Liver (tissue), 5 donors: Measurements from ENCODE around the gene PSMD5. TPM values are rescaled to one million over a fixed set of nuclear protein-coding genes. Genes with fewer than 3 reads are reported as not detected.

Experiments used
- GABPA ChIP-seq, 2 donors: IDR thresholded peaks in 1 of 2; conservative IDR thresholded peaks in 1 of 2; 2 replicates each; pipeline ENCODE4 v1.6.1; 2016; ENCODE audit warnings: antibody characterized with exemption in 2 of 2, mild to moderate bottlenecking in 1 of 2, moderate library complexity in 1 of 2
- HNF4A ChIP-seq, 2 donors: conservative IDR thresholded peaks; 2 replicates each; pipeline ENCODE4 v1.6.1; 2016; ENCODE audit warnings: antibody characterized with exemption in 2 of 2, mild to moderate bottlenecking in 2 of 2
- JUND ChIP-seq, 2 donors: IDR thresholded peaks; 2 replicates each; pipeline ENCODE4 v1.6.1; 2016; ENCODE audit warnings: antibody characterized with exemption in 2 of 2
- SP1 ChIP-seq: IDR thresholded peaks from 2 replicates; pipeline ENCODE4 v1.6.1; 2018; ENCODE audit warnings: antibody characterized with exemption, mild to moderate bottlenecking
- TAF1 ChIP-seq: conservative IDR thresholded peaks from 2 replicates; pipeline ENCODE4 v1.6.1; 2016; ENCODE audit warnings: antibody characterized with exemption, mild to moderate bottlenecking
- YY1 ChIP-seq: IDR thresholded peaks from 2 replicates; pipeline ENCODE4 v1.6.1; 2016; ENCODE audit warnings: antibody characterized with exemption, mild to moderate bottlenecking
- polyA plus RNA-seq, 2 donors: library from polyadenylated mRNA; stranded (reverse) in 1 of 2; unstranded in 1 of 2; fragments of 200-250 nt in 1 of 2; fragments of >200 nt in 1 of 2; fragmentation: Nextera tagmentation in 1 of 2; extraction: Ambion mirVana in 1 of 2; gene quantifications; one replicate each; pipeline versions ENCODE4 v1.2.1 to v1.2.3, GENCODE V29; 2013 to 2015
- total RNA-seq, 2 donors: library from RNA; depleted of rRNA; stranded (reverse); fragments of >200 nt; gene quantifications; one replicate each; pipeline ENCODE4 v1.2.3, GENCODE V29; 2014
- TF ChIP-seq, protein P1 (sequence below): IDR thresholded peaks from 2 replicates; pipeline ENCODE4 v1.6.1; 2016; ENCODE audit warnings: antibody characterized with exemption
- donor health status: healthy.
- donor health status: healthy.
- donor health status: healthy.

PSMD5 gene
- total and polyA plus RNA-seq, 4 donors = 10.9 to 19.1 (median 16.0) TPM

GRCh38 chr9:120767451-120767850, 75.3 kb downstream of the PSMD5 start (continued):
- no peak for TF ChIP-seq JUND (IDR thresholded peaks at IDR 0.05)
- TF ChIP-seq, protein P1, sequence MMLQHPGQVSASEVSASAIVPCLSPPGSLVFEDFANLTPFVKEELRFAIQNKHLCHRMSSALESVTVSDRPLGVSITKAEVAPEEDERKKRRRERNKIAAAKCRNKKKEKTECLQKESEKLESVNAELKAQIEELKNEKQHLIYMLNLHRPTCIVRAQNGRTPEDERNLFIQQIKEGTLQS = no peak
- no peak for TF ChIP-seq TAF1
- TF ChIP-seq YY1 = no peak
- TF ChIP-seq HNF4A (conservative IDR thresholded peaks at IDR 0.05) = no peak
- no peak for TF ChIP-seq GABPA (IDR thresholded peaks at IDR 0.05 in 1 of 2, conservative IDR thresholded peaks at IDR 0.05 in 1 of 2)
- TF ChIP-seq SP1 = no peak

Other genes starting within 250 kb of the PSMD5 start
- gene MEGF9, start 128.5 kb downstream of the PSMD5 start, total RNA-seq = 10 to 100 TPM; 19.8 to 27.4 TPM
- 10 to 100 TPM; 15.5 to 18.7 TPM for gene MEGF9, start 128.5 kb downstream of the PSMD5 start, polyA plus RNA-seq
- gene FBXW2, start 49.5 kb downstream of the PSMD5 start, total RNA-seq = 10 to 100 TPM; 28.2 to 40.9 TPM
- 10 to 100 TPM in 1 of 2 donors, 1 to 10 TPM in 1; 7.0 to 16.7 TPM for gene FBXW2, start 49.5 kb downstream of the PSMD5 start, polyA plus RNA-seq
- gene PHF19, start 34.3 kb upstream of the PSMD5 start, total RNA-seq = 10 to 100 TPM in 1 of 2 donors, 1 to 10 TPM in 1; 2.8 to 16.0 TPM
- 1 to 10 TPM; 1.9 to 4.3 TPM for gene PHF19, start 34.3 kb upstream of the PSMD5 start, polyA plus RNA-seq
- 1 to 10 TPM in 1 of 2 donors, under 1 TPM in 1; 0.42 to 2.6 TPM for gene TRAF1, start 83.9 kb upstream of the PSMD5 start, total RNA-seq
- 1 to 10 TPM in 1 of 2 donors, under 1 TPM in 1; 0.38 to 1.0 TPM for gene TRAF1, start 83.9 kb upstream of the PSMD5 start, polyA plus RNA-seq
- gene C5, start 207.4 kb upstream of the PSMD5 start, total RNA-seq = 100 to 1,000 TPM; 456 to 485 TPM
- gene C5, start 207.4 kb upstream of the PSMD5 start, polyA plus RNA-seq = 100 to 1,000 TPM; 127 to 266 TPM
- gene CNTRL, start 232.0 kb upstream of the PSMD5 start, total RNA-seq = 1 to 10 TPM; 6.3 to 8.7 TPM
- 1 to 10 TPM; 1.6 to 2.5 TPM for gene CNTRL, start 232.0 kb upstream of the PSMD5 start, polyA plus RNA-seq